ENCODE measurements around the gene LILRB2. TPM values are rescaled to one million over a fixed set of nuclear protein-coding genes. Genes with fewer than 3 reads are reported as not detected.
"Not testable (repeated sequence)": the region's sequence is repeated elsewhere in the genome, so short reads cannot be mapped to it uniquely, and the experiment has no call there.

LILRB2 gene
- total RNA-seq, 1 experiment from 2014 or later, result not detected

- peaks cover 4% of the 10 kb centered on the region for H3K36me3 Mint-ChIP-seq (ENCODE audit: insufficient read depth, unreplicated experiment)
- no peaks in the 10 kb centered on the region for H3K27me3 ChIP-seq (replicated peaks; ENCODE audit: control insufficient read depth, insufficient read depth, low read length)
- peaks cover 4% of the 10 kb centered on the region for H3K9me3 Mint-ChIP-seq (ENCODE audit: unreplicated experiment)
- H3K4me3 Mint-ChIP-seq (ENCODE audit: unreplicated experiment), result no peak overlapping the region
- no peak overlapping the region for H3K4me3 ChIP-seq (ENCODE audit: low read depth, low read length)
- H3K9me3 ChIP-seq, result peaks cover 11% of the 10 kb centered on the region; the same call in 1 of the 2 replicates
- H3K36me3 ChIP-seq (ENCODE audit: control insufficient read depth, insufficient read depth, low read length), result no peaks in the 10 kb centered on the region
- H3K27me3 Mint-ChIP-seq (ENCODE audit: insufficient read depth, unreplicated experiment), result peaks cover 3% of the 10 kb centered on the region
- CTCF ChIA-PET, result interaction anchor here (1.0 kb wide), 1 partner anchor 58 kb away, joined by 3 read pairs; the partner anchor contains the start of gene TMC4
- intact Hi-C loops (cut with micrococcal nuclease; ENCODE audit: unreplicated experiment), result loop anchor here (1.0 to 2.0 kb wide), 3 partner anchors 21 to 63 kb away; partner anchors contain the start of gene TMC4
- no TSS peak for BruUV-seq (replicated peaks)
- H3K4me1 ChIP-seq, result peaks cover 9% of the 10 kb centered on the region
- peaks cover 24% of the 10 kb centered on the region for H3K4me1 Mint-ChIP-seq (ENCODE audit: low read depth, unreplicated experiment)
- TF ChIP-seq CTCF (IDR thresholded peaks at IDR 0.05; ENCODE audit: insufficient read depth in 1 of 2, low read depth in 1 of 2, low read length in 1 of 2, severe bottlenecking in 1 of 2, unreplicated experiment in 1 of 2), result peak; percentile 87 to 90
- POLR2A ChIA-PET, result interaction anchor here (0.7 kb wide), 1 partner anchor 42 kb away, joined by 3 read pairs; the partner anchor contains the start of gene MBOAT7
- no peak overlapping the region for H3K27ac Mint-ChIP-seq (ENCODE audit: unreplicated experiment)
- peak; percentile 86 to 91 for DNase-seq
These were observed 49.6 kb downstream of the LILRB2 start for GRCh38 chr19:54231077-54231931.

GRCh38 chr19:54230031-54230430 is 50.9 kb downstream of the LILRB2 start:
- peaks cover 6% of the 10 kb centered on the region; the same call in 1 of the 2 replicates for H3K9me3 ChIP-seq
- peaks cover 4% of the 10 kb centered on the region for H3K36me3 Mint-ChIP-seq (ENCODE audit: insufficient read depth, unreplicated experiment)
- no TSS peak for BruUV-seq (replicated peaks)
- H3K4me1 ChIP-seq, result peaks cover 9% of the 10 kb centered on the region
- H3K9me3 Mint-ChIP-seq (ENCODE audit: unreplicated experiment), result no peaks in the 10 kb centered on the region
- no peak overlapping the region for H3K4me3 ChIP-seq (ENCODE audit: low read depth, low read length)
- H3K36me3 ChIP-seq (ENCODE audit: control insufficient read depth, insufficient read depth, low read length), result no peaks in the 10 kb centered on the region
- POLR2A ChIA-PET, result no interaction called here
- no peak for DNase-seq
- peaks cover 6% of the 10 kb centered on the region for H3K27me3 Mint-ChIP-seq (ENCODE audit: insufficient read depth, unreplicated experiment)
- no peak overlapping the region for H3K27ac Mint-ChIP-seq (ENCODE audit: unreplicated experiment)
- TF ChIP-seq CTCF (IDR thresholded peaks at IDR 0.05; ENCODE audit: insufficient read depth in 1 of 2, low read depth in 1 of 2, low read length in 1 of 2, severe bottlenecking in 1 of 2, unreplicated experiment in 1 of 2), result no peak
- H3K4me3 Mint-ChIP-seq (ENCODE audit: unreplicated experiment), result no peak overlapping the region
- no peaks in the 10 kb centered on the region for H3K27me3 ChIP-seq (replicated peaks; ENCODE audit: control insufficient read depth, insufficient read depth, low read length)
- CTCF ChIA-PET, result no interaction called here
- intact Hi-C loops (cut with micrococcal nuclease; ENCODE audit: unreplicated experiment), result loop anchor here (2.0 kb wide), 1 partner anchor 19 kb away; no protein-coding TSS in a partner anchor
- peaks cover 24% of the 10 kb centered on the region for H3K4me1 Mint-ChIP-seq (ENCODE audit: low read depth, unreplicated experiment)

- no peak overlapping the region for H3K4me3 ChIP-seq (ENCODE audit: low read depth, low read length)
- TF ChIP-seq CTCF (IDR thresholded peaks at IDR 0.05; ENCODE audit: insufficient read depth in 1 of 2, low read depth in 1 of 2, low read length in 1 of 2, severe bottlenecking in 1 of 2, unreplicated experiment in 1 of 2), result no peak
- peaks cover 9% of the 10 kb centered on the region for H3K4me1 ChIP-seq
- H3K36me3 Mint-ChIP-seq (ENCODE audit: insufficient read depth, unreplicated experiment), result peaks cover 4% of the 10 kb centered on the region
- CTCF ChIA-PET, result no interaction called here
- H3K4me1 Mint-ChIP-seq (ENCODE audit: low read depth, unreplicated experiment), result peaks cover 24% of the 10 kb centered on the region
- no peaks in the 10 kb centered on the region for H3K36me3 ChIP-seq (ENCODE audit: control insufficient read depth, insufficient read depth, low read length)
- no peaks in the 10 kb centered on the region for H3K27me3 ChIP-seq (replicated peaks; ENCODE audit: control insufficient read depth, insufficient read depth, low read length)
- intact Hi-C loops (cut with micrococcal nuclease; ENCODE audit: unreplicated experiment), result no loop called here
- H3K9me3 Mint-ChIP-seq (ENCODE audit: unreplicated experiment), result no peaks in the 10 kb centered on the region
- no TSS peak for BruUV-seq (replicated peaks)
- no peaks in the 10 kb centered on the region for H3K9me3 ChIP-seq
- peaks cover 6% of the 10 kb centered on the region for H3K27me3 Mint-ChIP-seq (ENCODE audit: insufficient read depth, unreplicated experiment)
- no peak overlapping the region for H3K27ac Mint-ChIP-seq (ENCODE audit: unreplicated experiment)
- DNase-seq, result no peak
- H3K4me3 Mint-ChIP-seq (ENCODE audit: unreplicated experiment), result no peak overlapping the region
- POLR2A ChIA-PET, result no interaction called here
These were observed 51.8 kb downstream of the LILRB2 start for GRCh38 chr19:54229146-54229545.

GRCh38 chr19:54224619-54225018 is 56.3 kb downstream of the LILRB2 start:
- H3K4me1 ChIP-seq; CTCF ChIA-PET; H3K36me3 ChIP-seq (ENCODE audit: control insufficient read depth, insufficient read depth, low read length); BruUV-seq (replicated peaks); H3K27ac Mint-ChIP-seq (ENCODE audit: unreplicated experiment); H3K4me1 Mint-ChIP-seq (ENCODE audit: low read depth, unreplicated experiment); H3K4me3 ChIP-seq (ENCODE audit: low read depth, low read length); H3K4me3 Mint-ChIP-seq (ENCODE audit: unreplicated experiment); DNase-seq; intact Hi-C loops (cut with micrococcal nuclease; ENCODE audit: unreplicated experiment); H3K27me3 Mint-ChIP-seq (ENCODE audit: insufficient read depth, unreplicated experiment); H3K9me3 ChIP-seq; H3K9me3 Mint-ChIP-seq (ENCODE audit: unreplicated experiment); H3K27me3 ChIP-seq (replicated peaks; ENCODE audit: control insufficient read depth, insufficient read depth, low read length); POLR2A ChIA-PET: not testable (repeated sequence)
- peaks cover 10% of the 10 kb centered on the region for H3K36me3 Mint-ChIP-seq (ENCODE audit: insufficient read depth, unreplicated experiment)

- H3K9me3 ChIP-seq; BruUV-seq (replicated peaks); H3K4me1 Mint-ChIP-seq (ENCODE audit: low read depth, unreplicated experiment); H3K27ac Mint-ChIP-seq (ENCODE audit: unreplicated experiment); H3K36me3 ChIP-seq (ENCODE audit: control insufficient read depth, insufficient read depth, low read length); H3K27me3 ChIP-seq (replicated peaks; ENCODE audit: control insufficient read depth, insufficient read depth, low read length); intact Hi-C loops (cut with micrococcal nuclease; ENCODE audit: unreplicated experiment); H3K9me3 Mint-ChIP-seq (ENCODE audit: unreplicated experiment); H3K4me3 ChIP-seq (ENCODE audit: low read depth, low read length); POLR2A ChIA-PET; H3K4me3 Mint-ChIP-seq (ENCODE audit: unreplicated experiment); H3K27me3 Mint-ChIP-seq (ENCODE audit: insufficient read depth, unreplicated experiment); H3K4me1 ChIP-seq: not testable (repeated sequence)
- peaks cover 15% of the 10 kb centered on the region for H3K36me3 Mint-ChIP-seq (ENCODE audit: insufficient read depth, unreplicated experiment)
- CTCF ChIA-PET, result interaction anchor here (1.0 kb wide), 1 partner anchor 87 kb away, joined by 3 read pairs; the partner anchor contains the start of gene CNOT3
- peak in 1 of 2 experiments; percentile 14 for DNase-seq
These were observed 57.0 kb downstream of the LILRB2 start for GRCh38 chr19:54223937-54224281.
